ENCODE results near the gene SLC22A31.
A peak's percentile ranks its signal among the peaks of the same experiment; 100 is the strongest.

The SLC22A31 gene

GRCh38 chr16:89232107-89232506 is 31.8 kb upstream of the SLC22A31 start:
- FAIRE-seq (no peak), DNase-seq (ENCODE audit: insufficient read length, low spot score) (no peak)
- TF ChIP-seq POLR2A (IDR thresholded peaks at IDR 0.05; ENCODE audit: low read depth, low read length) = no peak

GRCh38 chr16:89230255-89230654 is 29.9 kb upstream of the SLC22A31 start:
- TF ChIP-seq POLR2A (IDR thresholded peaks at IDR 0.05; ENCODE audit: low read depth, low read length) = no peak
- DNase-seq (ENCODE audit: insufficient read length, low spot score) (no peak), FAIRE-seq (no peak)

- FAIRE-seq (no peak), DNase-seq (ENCODE audit: insufficient read length, low spot score) (no peak)
- no peak for TF ChIP-seq POLR2A (IDR thresholded peaks at IDR 0.05; ENCODE audit: low read depth, low read length)
Measured at GRCh38 chr16:89224665-89225064, 24.3 kb upstream of the SLC22A31 start.

- no peak for TF ChIP-seq POLR2A (IDR thresholded peaks at IDR 0.05; ENCODE audit: low read depth, low read length)
- no peak for DNase-seq (ENCODE audit: insufficient read length, low spot score)
- FAIRE-seq = no peak
Measured at GRCh38 chr16:89222931-89223330, 22.6 kb upstream of the SLC22A31 start.

GRCh38 chr16:89221604-89222003 is 21.3 kb upstream of the SLC22A31 start:
- TF ChIP-seq POLR2A (IDR thresholded peaks at IDR 0.05; ENCODE audit: low read depth, low read length) = no peak
- FAIRE-seq = no peak
- no peak for DNase-seq (ENCODE audit: insufficient read length, low spot score)

GRCh38 chr16:89219365-89219764 is 19.0 kb upstream of the SLC22A31 start:
- TF ChIP-seq POLR2A (IDR thresholded peaks at IDR 0.05; ENCODE audit: low read depth, low read length) = no peak
- no peak for FAIRE-seq
- no peak for DNase-seq (ENCODE audit: insufficient read length, low spot score)

- TF ChIP-seq POLR2A (IDR thresholded peaks at IDR 0.05; ENCODE audit: low read depth, low read length) = peak; percentile 79
- FAIRE-seq = no peak
- peak; percentile 92 for DNase-seq (ENCODE audit: insufficient read length, low spot score)
Measured at GRCh38 chr16:89217388-89218191, 17.3 kb upstream of the SLC22A31 start, which contains the start of gene ZNF778. Gene ZNF778, plus strand, starts transcription at chr16:89217703. Its CDS starts 3,425 bp downstream, at chr16:89221128.

- no peak for FAIRE-seq
- no peak for DNase-seq (ENCODE audit: insufficient read length, low spot score)
- TF ChIP-seq POLR2A (IDR thresholded peaks at IDR 0.05; ENCODE audit: low read depth, low read length) = no peak
Measured at GRCh38 chr16:89217138-89217387, 16.7 kb upstream of the SLC22A31 start.

GRCh38 chr16:89216315-89217137 is 16.2 kb upstream of the SLC22A31 start:
- DNase-seq (ENCODE audit: insufficient read length, low spot score) = peak; percentile 69
- FAIRE-seq = no peak

GRCh38 chr16:89210904-89211515 is 10.7 kb upstream of the SLC22A31 start:
- DNase-seq (ENCODE audit: insufficient read length, low spot score) (no peak), FAIRE-seq (no peak)
- TF ChIP-seq POLR2A (IDR thresholded peaks at IDR 0.05; ENCODE audit: low read depth, low read length) = no peak

More at GRCh38 chr16:89216315-89217137, 16.2 kb upstream of the SLC22A31 start:
- TF ChIP-seq POLR2A (IDR thresholded peaks at IDR 0.05; ENCODE audit: low read depth, low read length) = no peak

- FAIRE-seq = no peak
- no peak for TF ChIP-seq POLR2A (IDR thresholded peaks at IDR 0.05; ENCODE audit: low read depth, low read length)
- DNase-seq (ENCODE audit: insufficient read length, low spot score) = no peak
Measured at GRCh38 chr16:89210165-89210903, 10.0 kb upstream of the SLC22A31 start.

- no peak for TF ChIP-seq POLR2A (IDR thresholded peaks at IDR 0.05; ENCODE audit: low read depth, low read length)
- no peak for FAIRE-seq
- no peak for DNase-seq (ENCODE audit: insufficient read length, low spot score)
Measured at GRCh38 chr16:89209522-89210044, 9.2 kb upstream of the SLC22A31 start.

GRCh38 chr16:89207993-89208392 is 7.7 kb upstream of the SLC22A31 start:
- no peak for DNase-seq (ENCODE audit: insufficient read length, low spot score)
- TF ChIP-seq POLR2A (IDR thresholded peaks at IDR 0.05; ENCODE audit: low read depth, low read length) = no peak
- FAIRE-seq = no peak
